Gastroesophageal sphincter (tissue), 3 donors: ENCODE data around the gene CTIF.

ENCODE experiments used
- CTCF ChIP-seq, 4 experiments: fragments of 200-600 bp in 2 of 4; fragments of 450-650 bp in 2 of 4; sonication (generic) in 1 of 4; IDR thresholded peaks; one replicate each; pipeline ENCODE4 v1.5.1; 2017 to 2019; ENCODE audit warnings: antibody characterized with exemption in 4 of 4, mild to moderate bottlenecking in 2 of 4, moderate library complexity in 2 of 4
- EP300 ChIP-seq: sonication (generic); formaldehyde crosslinking; IDR thresholded peaks from one replicate; pipeline ENCODE4 v1.6.1; 2017; ENCODE audit warnings: antibody characterized with exemption, mild to moderate bottlenecking
- POLR2A ChIP-seq, 2 donors: fragments of 450-650 bp; IDR thresholded peaks; one replicate each; pipeline ENCODE4 v1.6.1; 2017; ENCODE audit warnings: antibody characterized with exemption in 2 of 2, mild to moderate bottlenecking in 2 of 2, moderate library complexity in 1 of 2
- POLR2AphosphoS5 ChIP-seq: sonication (generic); formaldehyde crosslinking; IDR thresholded peaks from one replicate; pipeline ENCODE4 v1.6.1; 2017; ENCODE audit warnings: antibody characterized with exemption

DNA sequence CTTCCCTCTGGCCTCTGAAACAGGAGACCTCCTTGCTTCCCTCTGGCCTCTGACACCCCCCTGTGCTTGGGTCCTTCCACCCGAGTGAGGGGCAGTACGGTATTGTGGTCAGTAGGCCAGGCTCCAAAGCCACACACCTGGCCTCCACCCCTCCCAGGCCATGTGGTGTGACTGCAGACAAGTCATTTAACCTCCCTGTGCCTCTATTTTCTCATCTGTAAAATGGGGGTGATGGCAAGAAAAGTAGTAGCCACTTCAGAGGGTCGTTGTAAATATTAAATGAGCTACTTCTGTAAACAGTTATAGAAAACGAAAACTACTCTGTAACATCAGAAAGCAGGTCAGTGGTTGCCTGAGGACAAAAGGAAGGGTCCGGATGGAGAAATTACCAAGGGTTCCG lies 337.8 kb downstream of the CTIF start:
- TF ChIP-seq CTCF (IDR thresholded peaks at IDR 0.05) = no peak
- no peak for TF ChIP-seq EP300
- TF ChIP-seq POLR2A (IDR thresholded peaks at IDR 0.05) = no peak
- TF ChIP-seq POLR2AphosphoS5 = no peak
